A549 (cell line): ENCODE measurements around the gene KCNH6. TPM values are rescaled to one million over a fixed set of nuclear protein-coding genes. Genes with fewer than 3 reads are reported as not detected.

Source experiments
- ATAC-seq, 2 experiments: fragments of 200-7000 bp in 1 of 2; fragments of >200 bp in 1 of 2; cut with Nextera tagmentation in 1 of 2; cut with Tn5 transposase in 1 of 2; 3 replicates each; pipeline versions ENCODE4 v1.8.0 to v1.9.1; 2018 to 2020; ENCODE audit warnings: mild to moderate bottlenecking in 1 of 2, moderate library complexity in 1 of 2
- CTCF ChIA-PET: fragments of 300-600 bp; sonication (Branson Sonifier 250); formaldehyde crosslinking; extraction: SDS; loops from one replicate; lab custom pipeline; 2021; ENCODE audit warnings: antibody characterized with exemption, inconsistent platforms; lab: Yijun Ruan, JAX
- POLR2A ChIA-PET: fragments of 350-600 bp; formaldehyde crosslinking; extraction: SDS; loops from one replicate; lab custom pipeline; 2021; ENCODE audit warnings: antibody characterized with exemption, inconsistent platforms; lab: Yijun Ruan, JAX
- DNase-seq, 2 experiments: peaks; one replicate each; pipeline versions ENCODE4 v3.0.0 to v3.0.0-alpha.2; 2011 to 2016; ENCODE audit warnings: low read depth in 1 of 2, low spot score in 1 of 2
- FAIRE-seq: peaks from 2 replicates; lab custom pipeline; 2011; peaks lifted over from hg19 to GRCh38; lab: Jason Lieb, UNC
- H3K27ac ChIP-seq, 2 experiments: fragments of >200 bp; sonication (Bioruptor Twin); formaldehyde crosslinking; 3 replicates each; pipeline ENCODE4 v1.5.1; 2016 to 2017
- H3K4me1 ChIP-seq: fragments of >200 bp; sonication (Bioruptor Twin); formaldehyde crosslinking; 3 replicates; pipeline ENCODE4 v1.6.1; 2016
- H3K4me2 ChIP-seq: fragments of >200 bp; sonication (Bioruptor Twin); formaldehyde crosslinking; 3 replicates; pipeline ENCODE4 v1.6.1; 2016
- H3K4me3 ChIP-seq: fragments of >200 bp; sonication (Bioruptor Twin); formaldehyde crosslinking; 3 replicates; pipeline ENCODE4 v1.5.1; 2016
- H3K9me3 ChIP-seq: fragments of >200 bp; sonication (Bioruptor Twin); formaldehyde crosslinking; 3 replicates; pipeline ENCODE4 v1.6.1; 2016
- CHD2 ChIP-seq: fragments of 150-350 bp; IDR thresholded peaks from 2 replicates; pipeline ENCODE4 v1.6.1; 2014; ENCODE audit warnings: low read length; ENCODE audit not compliant: partially characterized antibody
- CHD4 ChIP-seq: fragments of 200-600 bp; sonication (generic); IDR thresholded peaks from 2 replicates; pipeline ENCODE4 v1.6.1; 2016; ENCODE audit warnings: antibody characterized with exemption, mild to moderate bottlenecking, borderline replicate concordance
- EP300 ChIP-seq, 2 experiments: fragments of >200 bp; sonication (Bioruptor Twin); formaldehyde crosslinking; IDR thresholded peaks; 2 replicates in 1 of 2; 3 replicates in 1 of 2; pipeline ENCODE4 v1.6.1; 2016 to 2017
- FOSL2 ChIP-seq, 2 experiments: fragments of 450-650 bp in 1 of 2; fragments of >200 bp in 1 of 2; sonication (Bioruptor Twin) in 1 of 2; formaldehyde crosslinking; IDR thresholded peaks; 2 replicates each; pipeline versions ENCODE4 v1.5.0 to v1.6.1; 2016 to 2020; ENCODE audit warnings: mild to moderate bottlenecking in 1 of 2, moderate library complexity in 1 of 2
- FOXS1 ChIP-seq: fragments of 250-450 bp; sonication (Bioruptor Pico); IDR thresholded peaks from 2 replicates; pipeline ENCODE4 v1.5.0; 2020; ENCODE audit warnings: mild to moderate bottlenecking, moderate library complexity
- GATA3 ChIP-seq: IDR thresholded peaks from 2 replicates; pipeline ENCODE4 v1.6.1; 2012; ENCODE audit warnings: borderline replicate concordance
- HDAC2 ChIP-seq: fragments of 200-600 bp; sonication (generic); IDR thresholded peaks from 2 replicates; pipeline ENCODE4 v1.6.1; 2016
- HOXA7 ChIP-seq: fragments of 250-450 bp; sonication (Bioruptor Pico); IDR thresholded peaks from 2 replicates; pipeline ENCODE4 v1.5.0; 2020; ENCODE audit warnings: mild to moderate bottlenecking, moderate library complexity
- HOXB5 ChIP-seq: fragments of 250-450 bp; sonication (Bioruptor Pico); IDR thresholded peaks from 2 replicates; pipeline ENCODE4 v1.5.0; 2020; ENCODE audit warnings: mild to moderate bottlenecking, moderate library complexity
- KDM5A ChIP-seq: fragments of 200-600 bp; sonication (generic); IDR thresholded peaks from 2 replicates; pipeline ENCODE4 v1.6.1; 2016; ENCODE audit warnings: antibody characterized with exemption, mild to moderate bottlenecking
- MAFK ChIP-seq: fragments of 450-650 bp; IDR thresholded peaks from 2 replicates; pipeline ENCODE4 v1.6.1; 2014; ENCODE audit not compliant: partially characterized antibody
- MYC ChIP-seq: IDR thresholded peaks from 2 replicates; pipeline ENCODE4 v1.6.1; 2012; ENCODE audit warnings: mild to moderate bottlenecking, inconsistent platforms, low read length, improper control_type of control experiment, borderline replicate concordance
- NPAS2 ChIP-seq: fragments of 250-450 bp; sonication (Bioruptor Pico); IDR thresholded peaks from 2 replicates; pipeline ENCODE4 v1.8.0; 2022; ENCODE audit warnings: mild to moderate bottlenecking, moderate library complexity, borderline replicate concordance
- NR3C1 ChIP-seq: fragments of >200 bp; sonication (Bioruptor Twin); formaldehyde crosslinking; IDR thresholded peaks from 3 replicates; pipeline ENCODE4 v1.6.1; 2017
- PHF8 ChIP-seq: fragments of 200-600 bp; sonication (generic); IDR thresholded peaks from 2 replicates; pipeline ENCODE4 v1.6.1; 2016; ENCODE audit warnings: low read depth, mild to moderate bottlenecking, antibody characterized with exemption, moderate library complexity, borderline replicate concordance
- POLR2AphosphoS2 ChIP-seq: conservative IDR thresholded peaks from 2 replicates; pipeline ENCODE4 v1.6.1; 2012; ENCODE audit warnings: low read length, improper control_type of control experiment, inconsistent platforms
- RARB ChIP-seq: fragments of 250-450 bp; sonication (Bioruptor Pico); IDR thresholded peaks from 2 replicates; pipeline ENCODE4 v1.8.0; 2021; ENCODE audit warnings: mild to moderate bottlenecking, moderate library complexity
- RFX5 ChIP-seq: fragments of 450-650 bp; IDR thresholded peaks from 2 replicates; pipeline ENCODE4 v1.7.1; 2014; ENCODE audit warnings: antibody characterized with exemption, mild to moderate bottlenecking, moderate library complexity
- RNF2 ChIP-seq: fragments of 200-600 bp; sonication (generic); IDR thresholded peaks from 2 replicates; pipeline ENCODE4 v1.6.1; 2016; ENCODE audit warnings: low read depth, mild to moderate bottlenecking, antibody characterized with exemption, moderate library complexity, borderline replicate concordance
- SMC3 ChIP-seq: fragments of >200 bp; sonication (Bioruptor Twin); formaldehyde crosslinking; IDR thresholded peaks from 3 replicates; pipeline ENCODE4 v1.6.1; 2018; ENCODE audit warnings: inconsistent platforms
- TP53 ChIP-seq: fragments of 250-450 bp; sonication (Bioruptor Pico); IDR thresholded peaks from 2 replicates; pipeline ENCODE4 v1.5.0; 2021; ENCODE audit warnings: mild to moderate bottlenecking, moderate library complexity
- ZNF302 ChIP-seq: fragments of 250-450 bp; sonication (Bioruptor Pico); IDR thresholded peaks from 2 replicates; pipeline ENCODE4 v1.9.0; 2021; ENCODE audit warnings: inconsistent platforms, mild to moderate bottlenecking, moderate library complexity
- ZSCAN20 ChIP-seq: fragments of 250-450 bp; sonication (Bioruptor Pico); IDR thresholded peaks from 2 replicates; pipeline ENCODE4 v1.8.0; 2022; ENCODE audit warnings: mild to moderate bottlenecking, moderate library complexity
- WGBS: methylation state at CpG from one replicate; pipeline ENCODE4 v1.1.6; 2017; ENCODE audit errors: missing lambda C conversion rate; 5-methylcytosine and 5-hydroxymethylcytosine counted together
- polyA plus RNA-seq, 4 experiments: library from polyadenylated mRNA; depleted of rRNA in 3 of 4; stranded (reverse); fragments of >200 nt; fragmentation: RNase III in 1 of 4; extraction: RNeasy Plus Mini Kit Qiagen cat#74134 plus additional on column Dnase treatment in 1 of 4; gene quantifications; 2 replicates in 3 of 4; 3 replicates in 1 of 4; pipeline ENCODE4 v1.2.3, GENCODE V29; 2011 to 2017
- TF ChIP-seq, protein P1 (sequence below): fragments of >200 bp; sonication (Bioruptor Twin); formaldehyde crosslinking; IDR thresholded peaks from 3 replicates; pipeline ENCODE4 v1.5.1; 2016
- TF ChIP-seq, protein P2 (sequence below): fragments of >200 bp; sonication (Bioruptor Twin); formaldehyde crosslinking; IDR thresholded peaks from 3 replicates; pipeline ENCODE4 v1.6.1; 2016
- TF ChIP-seq, protein P3 (sequence below): IDR thresholded peaks from 2 replicates; pipeline ENCODE4 v1.6.1; 2012; ENCODE audit warnings: low read depth, borderline replicate concordance
- TF ChIP-seq, protein P4 (sequence below): IDR thresholded peaks from 2 replicates; pipeline ENCODE4 v1.6.1; 2012

The KCNH6 gene
- polyA plus RNA-seq, 2 of the 4 experiments (the other 2 are of a cell fraction): not detected

DNA sequence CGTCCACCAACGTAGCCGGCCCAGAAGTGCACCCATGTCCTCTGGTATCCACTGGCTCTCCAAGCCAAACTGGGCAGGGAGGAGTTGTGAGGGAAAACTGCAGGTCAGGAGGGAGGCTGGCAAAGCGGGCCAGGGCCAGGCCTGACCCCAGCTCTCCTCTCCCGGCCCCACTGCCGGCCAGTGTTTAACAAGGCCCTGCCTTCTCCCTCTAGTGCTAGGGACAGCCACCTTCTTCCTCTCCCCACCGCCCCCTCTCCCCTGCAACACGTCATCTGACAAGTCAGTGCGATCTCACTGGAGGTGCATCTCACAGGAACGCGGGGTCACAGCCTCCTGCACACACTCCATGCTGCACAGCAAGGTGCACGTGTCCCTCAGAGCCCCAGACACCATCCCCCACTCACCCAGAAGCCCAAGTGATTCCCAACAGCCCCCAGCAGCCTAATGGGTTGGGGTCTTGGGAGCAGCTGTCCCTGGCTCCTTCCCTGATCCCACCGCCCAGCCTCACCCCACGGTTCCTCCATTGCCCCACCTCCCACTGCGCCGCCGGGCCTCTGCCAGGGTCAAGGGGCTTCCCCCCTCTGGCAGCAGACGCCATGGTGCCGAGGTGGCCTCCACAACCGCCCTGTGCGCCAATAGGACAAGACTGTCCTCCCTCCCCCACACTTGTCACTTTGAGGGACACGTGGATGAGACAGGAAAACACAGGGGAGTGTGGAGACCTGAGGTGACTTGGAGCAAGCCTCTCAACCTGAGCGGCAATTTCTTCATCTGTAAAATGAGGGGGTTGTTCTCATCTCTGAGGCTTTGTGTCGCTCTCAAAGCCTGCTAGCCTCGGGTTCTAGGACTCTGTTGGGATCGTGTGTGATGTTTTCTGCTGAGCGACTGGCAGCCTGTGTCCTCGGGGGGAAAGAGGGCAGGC is 47.4 kb upstream of the KCNH6 start:
- no peak for FAIRE-seq
- Histone ChIP-seq H3K4me2 (peak overlapping the region; percentile 100; the same call in 2 of the 3 replicates), H3K4me1 (peaks cover 13% of the 10 kb centered on the region), H3K27ac (no peak overlapping the region), H3K9me3 (no peaks in the 10 kb centered on the region), H3K4me3 (no peak overlapping the region; the same call in 2 of the 3 replicates)
- no peak for DNase-seq
- CTCF ChIA-PET: interaction anchor here (3.9 to 13.8 kb wide), 5 partner anchors 16 to 136 kb away, joined by 18 to 347 read pairs (median 53); partner anchors contain the start of gene CYB561
- no peak for ATAC-seq
- 87% methylated on average over 28 of the region's 28 CpGs for WGBS
- TF ChIP-seq CHD2 (no peak), NPAS2 (CRISPR knock-in tag) (no peak), ZNF302 (no peak), ZSCAN20 (CRISPR knock-in tag) (no peak), FOSL2 (IDR thresholded peaks at IDR 0.05) (no peak), FOSL2 (CRISPR knock-in tag; IDR thresholded peaks at IDR 0.05) (no peak)
- TF ChIP-seq, protein P1, sequence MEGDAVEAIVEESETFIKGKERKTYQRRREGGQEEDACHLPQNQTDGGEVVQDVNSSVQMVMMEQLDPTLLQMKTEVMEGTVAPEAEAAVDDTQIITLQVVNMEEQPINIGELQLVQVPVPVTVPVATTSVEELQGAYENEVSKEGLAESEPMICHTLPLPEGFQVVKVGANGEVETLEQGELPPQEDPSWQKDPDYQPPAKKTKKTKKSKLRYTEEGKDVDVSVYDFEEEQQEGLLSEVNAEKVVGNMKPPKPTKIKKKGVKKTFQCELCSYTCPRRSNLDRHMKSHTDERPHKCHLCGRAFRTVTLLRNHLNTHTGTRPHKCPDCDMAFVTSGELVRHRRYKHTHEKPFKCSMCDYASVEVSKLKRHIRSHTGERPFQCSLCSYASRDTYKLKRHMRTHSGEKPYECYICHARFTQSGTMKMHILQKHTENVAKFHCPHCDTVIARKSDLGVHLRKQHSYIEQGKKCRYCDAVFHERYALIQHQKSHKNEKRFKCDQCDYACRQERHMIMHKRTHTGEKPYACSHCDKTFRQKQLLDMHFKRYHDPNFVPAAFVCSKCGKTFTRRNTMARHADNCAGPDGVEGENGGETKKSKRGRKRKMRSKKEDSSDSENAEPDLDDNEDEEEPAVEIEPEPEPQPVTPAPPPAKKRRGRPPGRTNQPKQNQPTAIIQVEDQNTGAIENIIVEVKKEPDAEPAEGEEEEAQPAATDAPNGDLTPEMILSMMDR: no peak
- POLR2A ChIA-PET: no interaction called here

DNA sequence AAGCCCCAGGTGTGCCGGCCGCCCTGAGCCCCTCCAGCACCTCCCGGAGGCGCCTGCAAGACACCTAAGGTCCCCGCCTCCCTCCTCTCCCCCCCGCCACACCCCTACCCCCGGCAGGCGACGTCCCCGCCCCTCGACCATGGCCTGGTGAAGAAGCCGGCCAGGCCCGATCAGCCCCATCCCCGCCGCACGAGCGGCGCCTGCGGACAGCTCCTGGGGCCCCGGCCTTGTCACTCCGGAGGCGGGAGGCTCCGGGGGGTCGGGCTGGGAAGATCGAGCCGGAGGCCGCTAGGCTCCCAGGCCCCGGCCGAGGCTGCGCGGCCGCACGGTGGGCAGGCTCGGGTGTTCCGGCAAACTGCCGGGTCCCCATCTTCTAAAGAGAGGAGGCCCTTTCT is 46.7 kb upstream of the KCNH6 start:
- Histone ChIP-seq H3K4me3 (peak overlapping the region; percentile 63), H3K4me1 (peaks cover 13% of the 10 kb centered on the region), H3K4me2 (peak overlapping the region; percentile 100), H3K9me3 (no peaks in the 10 kb centered on the region), H3K27ac (peak overlapping the region; percentile 55 to 77; a peak in 5 of 6 replicates)
- ChIA-PET POLR2A (no interaction called here), CTCF (interaction anchor here (3.6 to 13.8 kb wide), 6 partner anchors 12 to 136 kb away, joined by 18 to 347 read pairs (median 48); partner anchors contain the start of gene CYB561)
- no CpG with 5 or more reads among the region's 36 CpGs for WGBS
- ATAC-seq (peak in 1 of 2 experiments; percentile 4; a peak in 1 of 6 replicates), DNase-seq (no peak), FAIRE-seq (no peak)
- no peak for TF ChIP-seq ZNF302
- TF ChIP-seq, protein P2, sequence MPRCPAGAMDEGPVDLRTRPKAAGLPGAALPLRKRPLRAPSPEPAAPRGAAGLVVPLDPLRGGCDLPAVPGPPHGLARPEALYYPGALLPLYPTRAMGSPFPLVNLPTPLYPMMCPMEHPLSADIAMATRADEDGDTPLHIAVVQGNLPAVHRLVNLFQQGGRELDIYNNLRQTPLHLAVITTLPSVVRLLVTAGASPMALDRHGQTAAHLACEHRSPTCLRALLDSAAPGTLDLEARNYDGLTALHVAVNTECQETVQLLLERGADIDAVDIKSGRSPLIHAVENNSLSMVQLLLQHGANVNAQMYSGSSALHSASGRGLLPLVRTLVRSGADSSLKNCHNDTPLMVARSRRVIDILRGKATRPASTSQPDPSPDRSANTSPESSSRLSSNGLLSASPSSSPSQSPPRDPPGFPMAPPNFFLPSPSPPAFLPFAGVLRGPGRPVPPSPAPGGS: no peak
- TF ChIP-seq TP53: no peak
- TF ChIP-seq GATA3: no peak
- no peak for TF ChIP-seq NPAS2 (CRISPR knock-in tag)

DNA sequence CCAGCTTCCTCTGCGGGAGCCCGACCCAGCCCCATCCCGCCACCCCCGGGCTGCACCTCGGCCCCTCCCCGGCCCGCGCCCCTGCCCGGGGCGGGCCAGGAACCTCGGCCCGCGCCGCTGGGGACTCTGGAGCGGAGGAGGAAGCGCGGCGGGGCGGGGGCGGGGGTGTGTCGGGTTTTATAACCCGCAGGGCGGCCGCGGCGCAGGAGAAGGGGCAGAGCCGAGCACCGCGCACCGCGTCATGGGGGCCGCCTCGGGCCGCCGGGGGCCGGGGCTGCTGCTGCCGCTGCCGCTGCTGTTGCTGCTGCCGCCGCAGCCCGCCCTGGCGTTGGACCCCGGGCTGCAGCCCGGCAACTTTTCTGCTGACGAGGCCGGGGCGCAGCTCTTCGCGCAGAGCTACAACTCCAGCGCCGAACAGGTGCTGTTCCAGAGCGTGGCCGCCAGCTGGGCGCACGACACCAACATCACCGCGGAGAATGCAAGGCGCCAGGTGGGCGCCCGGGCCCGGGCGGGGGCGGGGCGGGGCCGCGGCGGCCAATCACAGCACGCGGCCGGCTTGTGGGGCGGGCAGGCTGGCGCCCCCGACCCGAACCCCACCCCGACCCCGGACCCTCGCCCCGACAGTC is 46.2 kb upstream of the KCNH6 start, which contains the start of gene ACE:
TSS of gene ACE (plus strand) at position 208 of the 626 bp plus-strand sequence. CDS start at position 242, 34 bp downstream.
- Histone ChIP-seq H3K4me2 (peak within 1 kb of the TSS; percentile 100), H3K27ac (peak within 1 kb of the TSS; percentile 55 to 77; a peak in 5 of 6 replicates), H3K4me3 (peak within 1 kb of the TSS; percentile 63), H3K9me3 (no peaks in the 10 kb centered on the region), H3K4me1 (peaks cover 13% of the 10 kb centered on the region)
- 5% methylated on average over 4 of the region's 78 CpGs for WGBS
- TF ChIP-seq, protein P3, sequence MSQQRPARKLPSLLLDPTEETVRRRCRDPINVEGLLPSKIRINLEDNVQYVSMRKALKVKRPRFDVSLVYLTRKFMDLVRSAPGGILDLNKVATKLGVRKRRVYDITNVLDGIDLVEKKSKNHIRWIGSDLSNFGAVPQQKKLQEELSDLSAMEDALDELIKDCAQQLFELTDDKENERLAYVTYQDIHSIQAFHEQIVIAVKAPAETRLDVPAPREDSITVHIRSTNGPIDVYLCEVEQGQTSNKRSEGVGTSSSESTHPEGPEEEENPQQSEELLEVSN: peak; percentile 26; the same call in 1 of the 2 replicates
- TF ChIP-seq NR3C1 (no peak), HDAC2 (no peak), CHD2 (no peak), HOXA7 (no peak), EP300 (IDR thresholded peaks at IDR 0.05) (no peak), CHD4 (no peak), HOXB5 (no peak), MYC (no peak), PHF8 (no peak), KDM5A (no peak), POLR2AphosphoS2 (no peak), RFX5 (no peak), SMC3 (no peak), FOXS1 (CRISPR knock-in tag) (no peak), MAFK (peak; percentile 24), RNF2 (no peak), RARB (no peak)
- TF ChIP-seq, protein P4, sequence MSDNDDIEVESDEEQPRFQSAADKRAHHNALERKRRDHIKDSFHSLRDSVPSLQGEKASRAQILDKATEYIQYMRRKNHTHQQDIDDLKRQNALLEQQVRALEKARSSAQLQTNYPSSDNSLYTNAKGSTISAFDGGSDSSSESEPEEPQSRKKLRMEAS: peak; percentile 50; the same call in 1 of the 2 replicates
- ChIA-PET POLR2A (no interaction called here), CTCF (interaction anchor here (3.3 to 13.8 kb wide), 8 partner anchors 11 to 135 kb away, joined by 14 to 347 read pairs (median 43); partner anchors contain the start of gene CYB561)
- FAIRE-seq (no peak), ATAC-seq (peak; percentile 11 to 54; a peak in 4 of 6 replicates), DNase-seq (peak; percentile 58 to 62)
